Kidney (tissue), 14 donors: ENCODE measurements around the gene SLC39A9. TPM values are rescaled to one million over a fixed set of nuclear protein-coding genes. Genes with fewer than 3 reads are reported as not detected.

Source experiments
- DNase-seq, 5 donors: peaks; one replicate each; pipeline ENCODE4 v3.0.0-alpha.2; 2013 to 2020
- FAIRE-seq: peaks from 2 replicates; lab custom pipeline; 2012; peaks lifted over from hg19 to GRCh38; lab: Jason Lieb, UNC
- H3K27ac ChIP-seq, 2 donors: one replicate each; pipeline ENCODE4 v1.7.0; 2013; ENCODE audit warnings: low read depth in 2 of 2, low read length in 2 of 2, inconsistent platforms in 1 of 2
- H3K27me3 ChIP-seq: one replicate; pipeline ENCODE4 v1.7.1; 2013; ENCODE audit warnings: low read length, inconsistent platforms; ENCODE audit not compliant: control insufficient read depth, insufficient read depth
- H3K36me3 ChIP-seq, 3 donors: one replicate each; pipeline versions ENCODE4 v1.7.0 to v1.7.1; 2013; ENCODE audit warnings: low read length in 3 of 3, control low read depth in 1 of 3, inconsistent platforms in 1 of 3; ENCODE audit not compliant: insufficient read depth in 3 of 3, control insufficient read depth in 2 of 3
- H3K4me1 ChIP-seq, 3 donors: one replicate each; pipeline versions ENCODE4 v1.7.0 to v1.7.1; 2013; ENCODE audit warnings: low read length in 3 of 3, inconsistent platforms in 1 of 3, low read depth in 1 of 3; ENCODE audit not compliant: control insufficient read depth in 2 of 3, insufficient read depth in 2 of 3
- H3K4me3 ChIP-seq, 3 donors: one replicate each; pipeline versions ENCODE4 v1.7.0 to v1.8.1; 2013; ENCODE audit warnings: low read length in 3 of 3, control low read depth in 1 of 3, inconsistent platforms in 1 of 3
- H3K9ac ChIP-seq, 3 donors: one replicate each; pipeline versions ENCODE4 v1.7.0 to v1.7.1; 2013; ENCODE audit warnings: low read length in 3 of 3, control low read depth in 1 of 3, inconsistent platforms in 1 of 3
- H3K9me3 ChIP-seq, 3 donors: one replicate each; pipeline versions ENCODE4 v1.7.0 to v1.7.1; 2013; ENCODE audit warnings: low read length in 3 of 3, control low read depth in 1 of 3, inconsistent platforms in 1 of 3; ENCODE audit not compliant: control insufficient read depth in 2 of 3, insufficient read depth in 1 of 3
- intact Hi-C: fragments of 100-400 bp; cut with DNase I; formaldehyde crosslinking; loops from one replicate; pipeline ENCODE4 v1.11.1; 2022
- polyA plus RNA-seq: library from polyadenylated mRNA; stranded (reverse); fragments of 350-450 nt; fragmentation: Illumina TruSeq; extraction: RNeasy Lipid Tissue Mini Kit (QIAGEN cat#74804); gene quantifications from one replicate; pipeline ENCODE4 v1.2.3, GENCODE V29; 2014; ENCODE audit warnings: low read depth, low replicate concordance; ENCODE audit not compliant: insufficient read depth
- total RNA-seq: library from RNA; stranded (reverse); fragmentation: NEBNext Ultra II Directional; extraction: Animal tissue kit (Norgen Biotek cat#: 25700); gene quantifications from one replicate; pipeline ENCODE4 v1.2.1, GENCODE V29; 2021
- TF ChIP-seq, protein P1 (sequence below): IDR thresholded peaks from 3 replicates; pipeline ENCODE4 v1.5.1; 2012; ENCODE audit warnings: mild to moderate bottlenecking, moderate library complexity, borderline replicate concordance; ENCODE audit not compliant: insufficient read depth; ENCODE audit errors: extremely low read depth
- donor health status: control.
- donor health status: control.
- donor health status: control.
- donor health status: control.
- donor health status: control.
- donor health status: DM: yes; HTN: yes; CAD: no.
- donor health status: Normal renal cell carcinoma (clear cell type).

The SLC39A9 gene
- total and polyA plus RNA-seq, 2 donors from 2014 or later: 45.9 to 77.7 TPM

- no peak for FAIRE-seq
- Histone ChIP-seq H3K4me1 (no peaks in the 10 kb centered on the region), H3K9me3 (no peaks in the 10 kb centered on the region), H3K4me3 (no peak overlapping the region), H3K27me3 (no peaks in the 10 kb centered on the region), H3K36me3 (peaks cover 0 to 14% (median 6%) of the 10 kb centered on the region in 3 donors), H3K9ac (no peak overlapping the region), H3K27ac (no peak overlapping the region)
- DNase-seq: no peak
- intact Hi-C loops: no loop called here
- TF ChIP-seq, protein P1, sequence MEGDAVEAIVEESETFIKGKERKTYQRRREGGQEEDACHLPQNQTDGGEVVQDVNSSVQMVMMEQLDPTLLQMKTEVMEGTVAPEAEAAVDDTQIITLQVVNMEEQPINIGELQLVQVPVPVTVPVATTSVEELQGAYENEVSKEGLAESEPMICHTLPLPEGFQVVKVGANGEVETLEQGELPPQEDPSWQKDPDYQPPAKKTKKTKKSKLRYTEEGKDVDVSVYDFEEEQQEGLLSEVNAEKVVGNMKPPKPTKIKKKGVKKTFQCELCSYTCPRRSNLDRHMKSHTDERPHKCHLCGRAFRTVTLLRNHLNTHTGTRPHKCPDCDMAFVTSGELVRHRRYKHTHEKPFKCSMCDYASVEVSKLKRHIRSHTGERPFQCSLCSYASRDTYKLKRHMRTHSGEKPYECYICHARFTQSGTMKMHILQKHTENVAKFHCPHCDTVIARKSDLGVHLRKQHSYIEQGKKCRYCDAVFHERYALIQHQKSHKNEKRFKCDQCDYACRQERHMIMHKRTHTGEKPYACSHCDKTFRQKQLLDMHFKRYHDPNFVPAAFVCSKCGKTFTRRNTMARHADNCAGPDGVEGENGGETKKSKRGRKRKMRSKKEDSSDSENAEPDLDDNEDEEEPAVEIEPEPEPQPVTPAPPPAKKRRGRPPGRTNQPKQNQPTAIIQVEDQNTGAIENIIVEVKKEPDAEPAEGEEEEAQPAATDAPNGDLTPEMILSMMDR: no peak
Measured at GRCh38 chr14:69429643-69430042, 31.2 kb downstream of the SLC39A9 start.

DNA sequence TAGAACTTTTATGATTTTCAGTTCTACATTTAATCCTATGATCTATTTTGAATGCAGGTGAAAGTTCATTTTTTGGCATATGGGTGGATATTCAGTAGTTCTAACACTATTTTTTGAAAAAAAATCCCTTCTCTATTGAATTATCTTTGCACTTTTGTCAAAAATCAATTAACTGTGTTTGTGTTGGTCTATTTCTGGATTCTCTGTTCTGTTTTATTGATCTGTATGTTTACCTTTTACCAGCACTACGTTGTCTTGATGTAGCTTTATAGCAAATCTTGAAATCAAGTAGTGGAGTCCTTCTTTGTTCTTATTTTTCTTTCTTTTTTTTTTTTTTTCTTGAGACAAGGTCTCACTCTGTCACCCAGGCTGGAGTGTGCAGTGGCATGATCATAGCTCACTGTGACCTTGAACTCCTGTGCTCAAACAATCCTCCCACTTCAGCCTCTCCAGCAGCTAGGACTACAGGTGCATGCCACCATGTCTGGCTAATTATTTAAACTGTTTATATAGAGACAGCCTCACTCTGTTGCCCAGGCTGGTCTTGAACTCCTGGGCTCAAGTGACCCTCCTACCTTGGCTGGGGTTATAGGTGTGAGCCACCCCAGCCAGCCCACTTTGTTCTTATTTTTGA lies 31.9 kb downstream of the SLC39A9 start:
- TF ChIP-seq, protein P1: no peak
- no peak for FAIRE-seq
- H3K9me3 ChIP-seq: no peaks in the 10 kb centered on the region
- peaks cover 0 to 12% (median 6%) of the 10 kb centered on the region in 3 donors for H3K36me3 ChIP-seq
- H3K4me1 ChIP-seq: no peaks in the 10 kb centered on the region
- no peak for DNase-seq
- H3K4me3 ChIP-seq: no peak overlapping the region
- no peaks in the 10 kb centered on the region for H3K27me3 ChIP-seq
- intact Hi-C loops: no loop called here
- H3K27ac ChIP-seq: no peak overlapping the region
- H3K9ac ChIP-seq: no peak overlapping the region

DNA sequence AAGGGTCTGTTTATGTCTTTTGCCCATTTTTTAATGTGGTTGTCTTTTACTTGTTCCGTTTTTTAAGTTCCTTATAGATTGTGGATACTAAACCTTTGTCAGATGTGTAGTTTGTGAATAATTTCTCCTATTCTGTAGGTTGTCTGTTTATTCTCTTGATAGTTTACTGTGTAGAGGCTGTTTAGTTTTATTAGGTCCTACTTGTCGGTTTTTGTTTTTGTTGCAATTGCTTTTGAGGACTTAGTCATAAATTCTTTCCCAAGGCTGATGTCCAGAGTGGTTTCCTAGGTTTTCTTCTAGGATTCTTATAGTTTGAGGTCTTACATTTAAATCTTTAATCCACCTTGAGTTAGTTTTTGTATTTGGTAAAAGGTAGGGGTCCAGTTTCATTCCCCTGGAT lies 33.9 kb downstream of the SLC39A9 start:
- no peak overlapping the region for H3K27ac ChIP-seq
- H3K4me3 ChIP-seq: no peak overlapping the region
- FAIRE-seq: no peak
- H3K9ac ChIP-seq: no peak overlapping the region
- intact Hi-C loops: no loop called here
- H3K36me3 ChIP-seq: no peaks in the 10 kb centered on the region
- no peaks in the 10 kb centered on the region for H3K4me1 ChIP-seq
- H3K27me3 ChIP-seq: no peaks in the 10 kb centered on the region
- DNase-seq: no peak
- H3K9me3 ChIP-seq: no peaks in the 10 kb centered on the region
- TF ChIP-seq, protein P1: no peak
